GM04503 (cell line): ENCODE data around the gene METTL2B.
A peak's percentile ranks its signal among the peaks of the same experiment; 100 is the strongest.
"Not testable (repeated sequence)": the region's sequence is repeated elsewhere in the genome, so short reads cannot be mapped to it uniquely, and the experiment has no call there.

ENCODE experiments used
- DNase-seq: peaks from one replicate; pipeline ENCODE4 v3.0.0-alpha.2; 2012; ENCODE audit warnings: low read depth

Gene METTL2B

GRCh38 chr7:128455543-128456254 is 20.8 kb upstream of the METTL2B start, which contains the start of gene HILPDA:
HILPDA (plus strand) TSS chr7:128455878; CDS start chr7:128457269, 1,391 bp downstream.
- DNase-seq: peak; percentile 87

GRCh38 chr7:128456255-128456725 is 20.3 kb upstream of the METTL2B start:
- no peak for DNase-seq

GRCh38 chr7:128457385-128457784 is 19.2 kb upstream of the METTL2B start:
- DNase-seq: not testable (repeated sequence)

GRCh38 chr7:128458956-128459355 is 17.6 kb upstream of the METTL2B start:
- no peak for DNase-seq

- DNase-seq: no peak
Observed at GRCh38 chr7:128459394-128459878, 17.1 kb upstream of the METTL2B start.

GRCh38 chr7:128462460-128462859 is 14.1 kb upstream of the METTL2B start:
- DNase-seq: no peak

- not testable (repeated sequence) for DNase-seq
Observed at GRCh38 chr7:128463345-128463744, 13.2 kb upstream of the METTL2B start.

- not testable (repeated sequence) for DNase-seq
Observed at GRCh38 chr7:128463933-128464332, 12.6 kb upstream of the METTL2B start.

- not testable (repeated sequence) for DNase-seq
Observed at GRCh38 chr7:128466871-128467270, 9.7 kb upstream of the METTL2B start.

- not testable (repeated sequence) for DNase-seq
Observed at GRCh38 chr7:128477336-128477690, 765 bp downstream of the METTL2B start.

- not testable (repeated sequence) for DNase-seq
Observed at GRCh38 chr7:128479082-128479481, 2.5 kb downstream of the METTL2B start.

GRCh38 chr7:128488134-128488533 is 11.6 kb downstream of the METTL2B start:
- not testable (repeated sequence) for DNase-seq

- no peak for DNase-seq
Observed at GRCh38 chr7:128497405-128497804, 20.9 kb downstream of the METTL2B start.

- not testable (repeated sequence) for DNase-seq
Observed at GRCh38 chr7:128505416-128505815, 28.9 kb downstream of the METTL2B start.

GRCh38 chr7:128506819-128507218 is 30.3 kb downstream of the METTL2B start:
- DNase-seq: not testable (repeated sequence)

GRCh38 chr7:128507321-128507993 is 30.9 kb downstream of the METTL2B start:
- DNase-seq: not testable (repeated sequence)

- DNase-seq: not testable (repeated sequence)
Observed at GRCh38 chr7:128511692-128512091, 35.1 kb downstream of the METTL2B start.

GRCh38 chr7:128515232-128515631 is 38.7 kb downstream of the METTL2B start:
- not testable (repeated sequence) for DNase-seq

- DNase-seq: not testable (repeated sequence)
Observed at GRCh38 chr7:128517023-128517422, 40.5 kb downstream of the METTL2B start.

GRCh38 chr7:128523226-128523931 is 46.8 kb downstream of the METTL2B start:
- DNase-seq: not testable (repeated sequence)

- not testable (repeated sequence) for DNase-seq
Observed at GRCh38 chr7:128523932-128524524, 47.5 kb downstream of the METTL2B start.

GRCh38 chr7:128525584-128525983 is 49.0 kb downstream of the METTL2B start:
- not testable (repeated sequence) for DNase-seq
